HG03135 (cell line): Measurements from ENCODE around the gene NRG4.
"Not testable (repeated sequence)": the region's sequence is repeated elsewhere in the genome, so short reads cannot be mapped to it uniquely, and the experiment has no call there.

Source experiments
- ATAC-seq: cut with Tn5 transposase; IDR thresholded peaks from one replicate; pipeline ENCODE4 v1.9.1; 2021; ENCODE audit warnings: mild to moderate bottlenecking, moderate library complexity; ENCODE audit not compliant: unreplicated experiment

NRG4 gene

DNA sequence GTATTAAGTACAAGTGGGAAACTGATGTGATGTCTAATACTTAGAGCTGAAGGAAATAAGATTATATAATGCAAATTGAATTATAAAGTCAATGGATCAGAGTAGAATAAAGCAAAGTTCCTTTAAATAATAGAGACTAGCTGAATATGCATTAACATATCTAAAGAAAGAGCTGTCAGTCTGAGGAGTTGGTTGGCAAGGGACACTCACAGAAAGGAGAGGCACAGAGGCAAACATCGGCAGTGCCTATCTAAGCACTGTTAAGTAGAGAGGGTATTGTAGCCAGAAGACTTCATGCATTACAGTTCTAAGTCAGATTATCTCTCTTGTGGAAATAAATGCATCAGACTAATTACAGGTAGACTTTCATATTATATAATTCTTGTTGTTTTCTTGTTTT, 16.6 kb downstream of the NRG4 start:
- no peak for ATAC-seq

- ATAC-seq = no peak
Observed at GRCh38 chr15:75994220-75994619, 18.0 kb downstream of the NRG4 start.

GRCh38 chr15:75992897-75993296, 19.3 kb downstream of the NRG4 start:
- ATAC-seq = no peak

DNA sequence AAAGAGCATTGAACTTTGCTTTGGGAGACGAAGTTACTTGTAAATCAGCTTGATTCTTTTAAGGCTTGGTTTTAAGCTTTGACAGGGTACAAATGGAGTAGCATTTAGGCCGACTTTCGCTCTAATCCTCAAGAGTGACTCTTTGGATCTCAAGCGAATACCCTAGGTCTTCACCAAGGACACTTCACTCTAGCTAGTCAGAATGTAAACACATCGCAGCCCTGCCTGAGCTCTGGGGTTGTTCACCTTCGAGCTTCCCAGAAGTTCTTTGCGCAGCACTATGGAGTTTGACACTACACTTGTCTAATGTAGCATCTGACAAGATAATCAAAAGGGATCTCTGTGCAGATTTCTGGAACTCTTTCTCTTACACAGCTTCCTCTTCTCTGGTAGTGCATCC, 22.3 kb downstream of the NRG4 start:
- ATAC-seq = no peak

GRCh38 chr15:75989045-75989444, 23.2 kb downstream of the NRG4 start:
- no peak for ATAC-seq

GRCh38 chr15:75985971-75986370, 26.3 kb downstream of the NRG4 start:
- no peak for ATAC-seq

DNA sequence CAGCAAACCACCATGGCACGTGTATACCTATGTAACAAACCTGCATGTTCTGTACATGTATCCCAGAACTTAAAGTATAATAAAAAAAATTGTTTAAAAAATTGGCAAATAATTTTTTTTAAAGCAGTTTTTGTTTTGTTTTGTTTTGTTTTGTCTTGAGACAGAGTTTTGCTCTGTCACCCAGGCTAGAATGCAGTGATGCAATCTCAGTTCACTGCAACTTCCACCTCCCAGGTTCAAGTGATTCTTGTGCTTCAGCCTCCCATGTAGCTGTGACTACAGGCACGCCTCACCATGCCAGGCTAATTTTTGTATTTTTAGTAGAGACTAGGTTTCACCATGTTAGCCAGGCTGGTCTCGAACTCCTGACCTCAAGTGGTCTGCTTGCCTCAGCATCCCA, 27.5 kb downstream of the NRG4 start:
- ATAC-seq = not testable (repeated sequence)

GRCh38 chr15:75982468-75982867, 29.8 kb downstream of the NRG4 start:
- ATAC-seq = no peak

GRCh38 chr15:75981149-75981815, 30.9 kb downstream of the NRG4 start:
- ATAC-seq = no peak

DNA sequence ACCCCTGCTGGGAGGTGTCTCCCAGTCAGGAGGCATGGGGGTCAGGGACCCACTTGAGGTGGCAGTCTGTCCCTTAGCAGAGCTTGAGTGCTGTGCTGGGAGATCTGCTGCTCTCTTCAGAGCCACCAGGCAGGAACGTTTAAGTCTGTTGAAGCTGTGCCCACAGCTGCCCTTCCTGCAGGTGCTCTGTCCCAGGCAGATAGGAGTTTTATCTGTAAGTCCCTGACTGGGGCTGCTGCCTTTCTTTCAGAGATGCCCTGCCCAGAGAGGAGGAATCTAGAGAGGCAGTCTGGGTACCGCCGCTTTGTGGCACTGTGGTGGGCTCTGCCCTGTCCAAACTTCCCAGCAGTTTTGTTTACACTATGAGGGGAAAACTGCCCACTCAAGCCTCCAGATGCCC, 35.5 kb downstream of the NRG4 start:
- ATAC-seq = not testable (repeated sequence)

DNA sequence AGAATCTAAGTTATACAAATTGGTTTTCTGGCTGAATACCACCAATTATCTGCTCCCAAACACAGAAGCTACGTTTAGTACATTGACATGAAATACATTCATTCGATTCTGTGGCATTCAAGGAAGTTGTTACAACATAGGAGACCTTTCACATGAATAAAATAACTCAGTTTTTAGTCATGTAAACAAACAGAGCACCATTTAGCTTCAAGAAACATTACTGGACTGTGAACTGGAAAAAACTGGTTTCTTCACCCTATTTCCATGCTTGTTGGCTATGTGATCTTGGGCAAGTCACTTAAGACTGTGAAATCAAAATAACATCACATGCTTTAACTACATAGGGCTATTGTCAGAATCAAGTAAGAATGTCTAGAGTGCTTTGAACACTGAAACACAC, 46.2 kb downstream of the NRG4 start:
- ATAC-seq = no peak

DNA sequence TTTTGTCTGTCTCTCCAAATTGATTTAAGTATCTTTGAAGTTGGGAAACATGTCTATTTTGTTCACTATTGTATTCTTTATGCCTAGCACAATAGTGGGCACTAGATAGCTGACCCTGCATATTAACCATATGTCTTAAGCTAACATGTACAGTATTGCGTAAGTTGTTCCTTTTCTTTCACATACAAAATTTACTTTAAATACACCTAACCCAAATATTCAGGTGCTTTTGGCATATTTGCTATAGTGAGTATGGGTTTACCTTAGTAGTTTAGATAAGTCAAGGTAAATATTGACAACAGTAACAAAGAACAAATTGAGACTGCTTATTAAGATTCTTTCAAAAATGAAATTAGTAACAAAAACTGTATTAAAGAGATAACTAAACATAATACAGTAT, 50.9 kb downstream of the NRG4 start:
- ATAC-seq = no peak

DNA sequence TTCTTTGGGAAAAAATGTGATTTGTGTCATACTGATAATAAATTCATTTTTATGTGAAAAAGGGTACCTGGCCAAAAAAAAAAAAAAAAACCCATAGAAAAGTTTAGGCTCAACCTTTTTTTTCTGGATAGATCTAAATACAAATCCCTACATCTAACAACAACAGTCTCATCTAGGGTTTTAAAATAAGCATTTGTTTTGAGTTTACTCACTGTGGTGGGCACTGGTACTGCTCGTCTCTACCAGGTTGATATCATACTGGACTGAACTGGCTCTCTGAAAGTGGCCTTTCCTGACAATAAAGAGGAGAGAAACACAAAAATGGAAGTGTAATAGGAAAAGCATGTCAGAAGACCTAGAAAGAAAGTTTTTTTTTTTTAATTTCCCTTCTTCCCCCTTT, 56.5 kb downstream of the NRG4 start:
- no peak for ATAC-seq

DNA sequence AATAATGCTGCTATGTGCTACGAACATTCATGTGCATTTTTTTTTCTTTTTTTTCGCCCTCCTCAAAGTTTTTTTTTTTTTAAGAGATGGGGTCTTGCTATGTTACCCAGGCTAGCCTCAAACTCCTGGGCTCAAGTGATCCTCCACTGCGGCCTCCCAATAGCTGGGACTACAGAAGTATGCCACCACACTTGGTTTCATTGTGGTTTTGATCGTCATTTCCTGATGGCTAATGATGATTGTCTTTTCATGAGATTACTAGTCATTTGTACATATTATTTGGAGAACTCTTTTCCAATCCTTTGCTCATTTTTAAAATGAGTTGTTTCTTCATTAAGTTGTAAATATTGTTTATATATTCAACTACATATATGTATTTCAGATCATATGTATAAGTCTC, 59.7 kb downstream of the NRG4 start:
- ATAC-seq = no peak

DNA sequence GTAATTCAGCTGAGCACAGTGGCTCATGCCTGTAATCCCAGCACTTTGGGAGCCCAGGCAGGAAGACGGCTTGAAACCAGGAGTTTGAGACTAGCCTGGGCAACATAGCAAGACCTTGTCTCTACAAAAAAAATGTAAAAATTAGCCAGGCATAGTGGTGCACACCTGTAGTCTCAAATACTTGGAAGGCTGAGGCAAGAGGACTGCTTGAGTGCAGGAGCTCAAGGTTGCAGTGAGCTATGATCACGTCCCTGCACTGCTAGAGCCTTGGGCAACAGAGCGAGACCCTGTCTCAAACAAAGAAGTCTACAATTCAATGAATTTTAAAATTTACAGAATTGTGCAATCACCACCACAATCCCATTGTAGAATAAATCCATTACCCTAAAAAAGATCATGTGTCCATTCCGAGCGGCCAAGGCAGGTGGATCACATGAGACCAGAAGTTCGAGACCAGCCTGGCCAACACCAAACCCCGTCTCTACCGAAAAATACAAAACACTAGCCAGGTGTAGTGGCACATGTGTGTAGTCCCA, 63.4 kb downstream of the NRG4 start:
- no peak for ATAC-seq

DNA sequence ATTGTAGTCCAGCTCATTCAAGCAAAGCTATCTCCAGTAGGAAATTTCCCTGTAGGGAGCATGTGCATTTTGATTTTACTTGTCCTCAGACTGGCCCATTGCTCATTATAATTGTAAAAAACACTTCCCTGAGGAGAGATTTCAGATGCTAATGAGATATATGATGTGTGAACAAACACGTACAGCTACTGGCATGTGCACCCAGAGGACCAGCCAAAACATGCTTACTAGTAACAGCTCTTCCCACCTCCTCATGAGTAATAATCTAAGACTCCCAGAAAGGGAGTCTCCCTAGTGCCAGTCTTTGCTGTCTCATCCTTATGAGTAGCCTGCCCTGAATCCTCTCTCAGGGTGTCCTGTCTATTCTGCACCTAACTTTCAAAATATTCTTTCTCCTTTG, 65.1 kb downstream of the NRG4 start:
- no peak for ATAC-seq

DNA sequence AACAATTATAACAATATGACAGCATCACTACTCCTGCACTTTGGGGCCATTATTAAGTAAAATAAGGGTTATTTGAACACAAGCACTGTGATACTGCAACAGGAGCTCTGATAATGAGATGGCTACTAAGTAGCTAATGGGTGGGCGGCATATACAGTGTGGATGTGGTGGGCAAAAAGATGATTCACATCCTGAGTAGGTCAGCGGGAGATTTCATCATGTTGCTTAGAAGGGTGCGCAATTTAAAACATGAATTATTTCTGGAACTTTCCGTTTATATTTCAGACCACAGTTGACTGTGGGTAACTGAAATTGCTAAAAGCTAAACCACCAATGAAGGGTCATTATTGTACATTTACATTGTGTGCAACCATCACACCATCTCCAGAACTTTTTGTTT, 66.3 kb downstream of the NRG4 start:
- ATAC-seq = no peak

GRCh38 chr15:75943713-75944215, 68.5 kb downstream of the NRG4 start:
- no peak for ATAC-seq

GRCh38 chr15:75943246-75943645, 69.0 kb downstream of the NRG4 start:
- no peak for ATAC-seq

- ATAC-seq = no peak
Observed at GRCh38 chr15:75942464-75942863, 69.8 kb downstream of the NRG4 start.

DNA sequence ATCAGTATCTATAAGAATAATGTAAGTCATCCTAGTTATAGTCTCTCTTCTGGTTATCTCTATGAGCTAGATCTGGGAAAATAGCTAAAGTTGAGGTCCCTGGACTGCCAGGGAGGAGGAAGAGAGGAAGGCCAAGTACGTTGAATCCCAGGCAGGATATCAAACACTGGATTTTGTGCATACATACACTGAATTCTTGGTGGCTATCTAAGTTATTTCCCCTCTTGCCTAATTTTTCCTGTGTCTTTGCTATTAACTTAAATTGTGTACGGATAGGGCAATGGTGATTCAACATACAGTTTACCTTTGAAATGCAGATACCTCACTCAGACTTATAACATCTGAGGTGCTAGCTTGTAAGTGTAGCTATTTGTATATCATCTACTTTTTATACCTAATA, 81.4 kb downstream of the NRG4 start:
- no peak for ATAC-seq

GRCh38 chr15:75929799-75930565, 82.2 kb downstream of the NRG4 start:
- no peak for ATAC-seq
